Measurements from ENCODE around the gene TTLL4. TPM values are rescaled to one million over a fixed set of nuclear protein-coding genes. Genes with fewer than 3 reads are reported as not detected.

The TTLL4 gene
- polyA plus RNA-seq, 1 of the 3 experiments (the other 2 are of a cell fraction), result 15.6 TPM

DNA sequence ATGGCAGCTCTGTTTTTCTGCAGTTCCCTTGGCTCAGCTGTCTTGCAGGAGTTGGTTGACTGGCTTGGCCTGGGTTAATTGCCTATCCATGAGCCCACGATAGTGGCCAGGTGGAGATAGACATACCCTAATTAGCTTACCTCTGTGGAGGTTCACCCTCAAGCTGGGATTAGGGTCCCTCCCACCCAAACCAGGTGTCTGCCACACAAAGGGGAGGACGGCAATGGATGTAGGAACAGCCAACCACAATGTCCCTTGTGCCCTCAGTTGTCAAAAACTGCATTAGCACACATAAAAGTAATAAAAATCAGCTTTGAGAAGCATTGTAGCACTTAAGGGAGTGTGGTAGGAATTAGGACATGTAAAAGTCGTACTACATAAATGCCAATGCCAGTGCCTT lies 75.5 kb downstream of the TTLL4 start:
- TF ChIP-seq TAF1 (IDR thresholded peaks at IDR 0.05; ENCODE audit: borderline replicate concordance, low read depth, low read length), result no peak
- TF ChIP-seq MAX (IDR thresholded peaks at IDR 0.05; ENCODE audit: low read depth), result no peak
- TF ChIP-seq FOSL2 (IDR thresholded peaks at IDR 0.05; ENCODE audit: borderline replicate concordance, low read depth), result no peak
- no peak for TF ChIP-seq GABPA (IDR thresholded peaks at IDR 0.05; ENCODE audit: low read depth)
- TF ChIP-seq USF1 (IDR thresholded peaks at IDR 0.05; ENCODE audit: borderline replicate concordance, low read depth), result no peak
- no peak for TF ChIP-seq REST (IDR thresholded peaks at IDR 0.05; ENCODE audit: low read depth, low read length)
- TF ChIP-seq NRF1 (IDR thresholded peaks at IDR 0.05; ENCODE audit: low read depth, low read length), result no peak
- TF ChIP-seq NFIC (IDR thresholded peaks at IDR 0.05; ENCODE audit: borderline replicate concordance), result no peak
- TF ChIP-seq FOXJ3 (CRISPR knock-in tag; IDR thresholded peaks at IDR 0.05), result no peak
- TF ChIP-seq POLR2AphosphoS5 (IDR thresholded peaks at IDR 0.05; ENCODE audit: low read depth, low read length), result no peak
- no peak for TF ChIP-seq CHD2 (IDR thresholded peaks at IDR 0.05; ENCODE audit: low read length, partially characterized antibody)
- TF ChIP-seq JUND (IDR thresholded peaks at IDR 0.05), result no peak
- TF ChIP-seq SMC3 (IDR thresholded peaks at IDR 0.05; ENCODE audit: low read depth, low read length), result no peak
- TF ChIP-seq, protein P1, sequence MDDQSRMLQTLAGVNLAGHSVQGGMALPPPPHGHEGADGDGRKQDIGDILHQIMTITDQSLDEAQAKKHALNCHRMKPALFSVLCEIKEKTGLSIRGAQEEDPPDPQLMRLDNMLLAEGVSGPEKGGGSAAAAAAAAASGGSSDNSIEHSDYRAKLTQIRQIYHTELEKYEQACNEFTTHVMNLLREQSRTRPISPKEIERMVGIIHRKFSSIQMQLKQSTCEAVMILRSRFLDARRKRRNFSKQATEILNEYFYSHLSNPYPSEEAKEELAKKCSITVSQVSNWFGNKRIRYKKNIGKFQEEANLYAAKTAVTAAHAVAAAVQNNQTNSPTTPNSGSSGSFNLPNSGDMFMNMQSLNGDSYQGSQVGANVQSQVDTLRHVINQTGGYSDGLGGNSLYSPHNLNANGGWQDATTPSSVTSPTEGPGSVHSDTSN (IDR thresholded peaks at IDR 0.05), result no peak
- Histone ChIP-seq H3K36me3 (replicated peaks in 1 of 2; ENCODE audit: control insufficient read depth in 1 of 2, insufficient read depth in 2 of 2, low read length in 1 of 2) (no peaks in the 10 kb centered on the region), H3F3A (replicated peaks; ENCODE audit: insufficient read depth) (no peaks in the 10 kb centered on the region), H3K9me2 (no peaks in the 10 kb centered on the region), H3K79me2 (ENCODE audit: insufficient read depth) (no peaks in the 10 kb centered on the region), H3K27me3 (ENCODE audit: insufficient read depth) (no peaks in the 10 kb centered on the region), H3K4me3 (ENCODE audit: low read depth in 2 of 2, low read length in 1 of 2) (no peak overlapping the region), H3K27ac (ENCODE audit: low read depth in 2 of 2, low read length in 1 of 2) (no peak overlapping the region), H3K4me1 (ENCODE audit: control insufficient read depth in 1 of 2, insufficient read depth in 2 of 2, low read depth in 1 of 2, low read length in 1 of 2) (no peaks in the 10 kb centered on the region; a peak in 1 of 4 replicates), H3K4me2 (no peak overlapping the region), H2AFZ (ENCODE audit: low read depth) (no peak overlapping the region), H4K20me1 (ENCODE audit: insufficient read depth) (no peaks in the 10 kb centered on the region), H3K9ac (no peak overlapping the region), H3K9me3 (no peaks in the 10 kb centered on the region)
- ChIA-PET POLR2A (no interaction called here), CTCF (interaction anchor here (1.0 to 1.4 kb wide), 2 partner anchors 62 to 192 kb away, joined by 3 to 4 read pairs; no protein-coding TSS in a partner anchor)
- 35% methylated on average over 3 of the region's 3 CpGs for WGBS (ENCODE audit: low lambda C conversion rate)
- no peak for DNase-seq

Data from SK-N-SH (cell line).